A549 treated with CpdA at 1 μM for 4 hours (cell line): ENCODE data around the gene PTRHD1. TPM values are rescaled to one million over a fixed set of nuclear protein-coding genes. Genes with fewer than 3 reads are reported as not detected.

Source experiments
- total RNA-seq: library from RNA; stranded (reverse); fragments of 200-300 nt; extraction: Qiagen RNA extraction; gene quantifications from 5 replicates; pipeline ENCODE4 v1.2.3, GENCODE V29; 2022; ENCODE audit warnings: low read depth

Gene PTRHD1
- 49.3 to 65.1 TPM (median 60.3 TPM) in 5 replicates for total RNA-seq

GRCh38 chr2:24792874-24793760 lies at the start of gene PTRHD1, which contains the start of gene CENPO:
Gene PTRHD1 (minus strand): TSS chr2:24793391. CDS start chr2:24793377, 14 bp downstream.
Gene CENPO (plus strand): TSS chr2:24793425. CDS start chr2:24793920, 495 bp downstream.

Other genes starting within 250 kb of the PTRHD1 start
- gene CENPO, start within 50 bp of the PTRHD1 start, total RNA-seq: 43.1 to 51.6 TPM (median 44.1 TPM) in 5 replicates
- gene ADCY3, start 126.8 kb upstream of the PTRHD1 start, total RNA-seq: 72.5 to 81.7 TPM (median 75.8 TPM) in 5 replicates
- 1.7 to 2.4 TPM (median 2.3 TPM) in 5 replicates for gene DNAJC27, start 178.6 kb upstream of the PTRHD1 start, total RNA-seq
- 13.5 to 17.6 TPM (median 14.6 TPM) in 5 replicates for gene EFR3B, start 248.7 kb upstream of the PTRHD1 start, total RNA-seq